ENCODE results near the gene ARID1B.
A peak's percentile ranks its signal among the peaks of the same experiment; 100 is the strongest.

DNA sequence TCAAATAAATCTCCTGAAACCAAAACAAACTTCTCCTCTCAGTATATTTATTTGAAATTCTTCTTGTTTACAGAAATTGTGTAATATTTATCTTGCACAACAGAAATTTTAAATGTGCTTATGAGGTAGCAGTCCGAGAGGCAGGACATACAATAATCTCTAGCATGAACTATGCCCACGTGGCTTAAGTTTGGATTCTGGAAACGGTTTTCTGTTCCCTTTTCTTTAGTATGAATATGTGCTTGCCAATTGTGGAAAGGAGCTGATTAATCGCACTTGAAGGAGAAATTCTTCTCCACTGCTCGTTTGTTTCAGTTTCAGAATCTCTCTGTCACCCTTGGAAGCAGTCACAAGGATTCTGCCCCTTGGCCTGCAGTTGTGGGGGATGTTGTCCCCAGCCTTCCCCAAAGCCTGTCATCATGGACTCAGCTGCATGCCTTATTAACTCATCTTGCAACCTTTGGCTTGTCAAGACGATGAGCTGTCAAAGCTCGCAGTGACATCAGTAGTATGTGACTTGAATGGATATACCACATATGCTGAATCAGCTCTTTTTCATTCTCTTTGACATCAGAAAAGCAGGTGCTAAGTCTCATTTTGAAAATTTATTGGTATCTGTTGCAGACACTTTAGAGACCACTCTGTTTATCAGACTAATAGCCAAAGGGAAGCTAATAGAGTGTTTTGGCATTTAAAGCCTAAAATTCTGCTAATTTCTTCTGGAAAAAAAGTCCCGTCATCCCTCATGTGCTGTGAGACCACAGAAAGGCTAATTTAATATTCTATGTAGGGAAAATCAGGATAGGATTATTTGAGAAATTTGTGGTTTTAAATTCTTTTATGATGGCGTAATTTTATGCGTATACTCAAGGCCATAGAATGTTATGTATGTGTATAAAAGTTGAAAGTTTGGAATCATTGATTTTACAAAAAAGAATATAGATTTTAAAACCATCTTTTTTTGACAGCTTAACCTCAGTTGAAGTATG is 186.8 kb downstream of the ARID1B start:
- TF ChIP-seq ZNF408 (CRISPR knock-in tag; IDR thresholded peaks at IDR 0.05; ENCODE audit: low read depth) (no peak), ESRRB (CRISPR knock-in tag; IDR thresholded peaks at IDR 0.05; ENCODE audit: borderline replicate concordance) (no peak), HNRNPL (IDR thresholded peaks at IDR 0.05; ENCODE audit: low read depth, low read length) (no peak), NCOA6 (IDR thresholded peaks at IDR 0.05) (no peak), TCF7L2 (IDR thresholded peaks at IDR 0.05; ENCODE audit: low read depth, low read length) (no peak), PHB2 (IDR thresholded peaks at IDR 0.05; ENCODE audit: low read depth) (no peak), POLR2A (conservative IDR thresholded peaks at IDR 0.05) (no peak), CEBPB (tag; IDR thresholded peaks at IDR 0.05) (peak; percentile 69), CHCHD3 (CRISPR knock-in tag; IDR thresholded peaks at IDR 0.05) (no peak), RFX5 (IDR thresholded peaks at IDR 0.05; ENCODE audit: low read depth, low read length) (no peak)
- TF ChIP-seq, protein P1, sequence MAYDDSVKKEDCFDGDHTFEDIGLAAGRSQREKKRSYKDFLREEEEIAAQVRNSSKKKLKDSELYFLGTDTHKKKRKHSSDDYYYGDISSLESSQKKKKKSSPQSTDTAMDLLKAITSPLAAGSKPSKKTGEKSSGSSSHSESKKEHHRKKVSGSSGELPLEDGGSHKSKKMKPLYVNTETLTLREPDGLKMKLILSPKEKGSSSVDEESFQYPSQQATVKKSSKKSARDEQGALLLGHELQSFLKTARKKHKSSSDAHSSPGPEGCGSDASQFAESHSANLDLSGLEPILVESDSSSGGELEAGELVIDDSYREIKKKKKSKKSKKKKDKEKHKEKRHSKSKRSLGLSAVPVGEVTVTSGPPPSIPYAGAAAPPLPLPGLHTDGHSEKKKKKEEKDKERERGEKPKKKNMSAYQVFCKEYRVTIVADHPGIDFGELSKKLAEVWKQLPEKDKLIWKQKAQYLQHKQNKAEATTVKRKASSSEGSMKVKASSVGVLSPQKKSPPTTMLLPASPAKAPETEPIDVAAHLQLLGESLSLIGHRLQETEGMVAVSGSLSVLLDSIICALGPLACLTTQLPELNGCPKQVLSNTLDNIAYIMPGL (CRISPR knock-in tag; IDR thresholded peaks at IDR 0.05): no peak
- TF ChIP-seq, protein P2, sequence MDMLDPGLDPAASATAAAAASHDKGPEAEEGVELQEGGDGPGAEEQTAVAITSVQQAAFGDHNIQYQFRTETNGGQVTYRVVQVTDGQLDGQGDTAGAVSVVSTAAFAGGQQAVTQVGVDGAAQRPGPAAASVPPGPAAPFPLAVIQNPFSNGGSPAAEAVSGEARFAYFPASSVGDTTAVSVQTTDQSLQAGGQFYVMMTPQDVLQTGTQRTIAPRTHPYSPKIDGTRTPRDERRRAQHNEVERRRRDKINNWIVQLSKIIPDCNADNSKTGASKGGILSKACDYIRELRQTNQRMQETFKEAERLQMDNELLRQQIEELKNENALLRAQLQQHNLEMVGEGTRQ (CRISPR knock-in tag; IDR thresholded peaks at IDR 0.05): no peak
- TF ChIP-seq, protein P3, sequence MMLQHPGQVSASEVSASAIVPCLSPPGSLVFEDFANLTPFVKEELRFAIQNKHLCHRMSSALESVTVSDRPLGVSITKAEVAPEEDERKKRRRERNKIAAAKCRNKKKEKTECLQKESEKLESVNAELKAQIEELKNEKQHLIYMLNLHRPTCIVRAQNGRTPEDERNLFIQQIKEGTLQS (IDR thresholded peaks at IDR 0.05): peak; percentile 71
- TF ChIP-seq, protein P3 (CRISPR knock-in tag; conservative IDR thresholded peaks at IDR 0.05): no peak
